ENCODE results near the gene SCN1A. TPM values are rescaled to one million over a fixed set of nuclear protein-coding genes. Genes with fewer than 3 reads are reported as not detected.

Gene SCN1A
- total and polyA plus RNA-seq, 2 of the 13 experiments (the other 11 are each of a cell fraction or from before 2014, with no cell fraction given) = 19.9 to 39.4 TPM

DNA sequence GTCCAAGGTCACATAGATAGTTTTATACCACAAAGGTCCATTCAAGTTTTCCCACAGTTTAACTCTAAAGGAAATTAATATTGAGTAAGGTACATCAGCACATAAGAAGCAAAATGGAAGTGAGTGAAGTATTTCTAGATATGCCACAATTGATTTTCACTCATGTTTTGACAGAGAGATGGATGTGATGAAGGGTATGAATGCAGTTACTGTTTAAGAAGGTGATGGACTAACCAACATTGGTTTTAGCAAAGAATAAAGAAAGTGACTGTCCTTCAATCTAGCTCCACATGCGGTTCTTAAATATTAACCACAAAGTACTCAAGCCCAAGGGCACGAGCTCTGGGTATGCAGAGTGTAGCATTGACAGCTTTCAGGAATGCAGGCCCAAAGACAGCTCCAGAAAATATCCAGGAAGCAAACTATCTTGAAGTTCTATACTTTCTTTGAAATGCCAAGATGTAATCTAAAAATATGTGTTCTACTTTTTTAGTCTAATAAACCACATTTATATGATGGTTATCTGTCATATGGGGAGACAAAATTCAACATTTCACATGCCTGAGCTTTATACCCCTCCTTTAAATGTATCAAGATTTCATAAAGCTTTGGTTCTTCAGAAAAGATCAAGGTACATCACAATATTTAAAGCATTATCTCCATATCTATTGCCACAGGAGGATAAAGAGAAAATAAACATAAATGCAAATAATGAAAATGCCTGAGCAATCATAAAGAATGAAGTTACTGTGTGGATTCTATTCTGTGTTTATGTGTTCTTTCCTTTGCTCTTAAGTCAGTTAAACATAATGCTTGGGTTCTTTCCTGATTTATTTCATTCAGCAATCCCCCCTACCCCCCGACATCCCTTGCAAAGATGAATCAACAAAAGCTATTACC, 6.7 kb upstream of the SCN1A start (continued):
- TF ChIP-seq, protein P1, sequence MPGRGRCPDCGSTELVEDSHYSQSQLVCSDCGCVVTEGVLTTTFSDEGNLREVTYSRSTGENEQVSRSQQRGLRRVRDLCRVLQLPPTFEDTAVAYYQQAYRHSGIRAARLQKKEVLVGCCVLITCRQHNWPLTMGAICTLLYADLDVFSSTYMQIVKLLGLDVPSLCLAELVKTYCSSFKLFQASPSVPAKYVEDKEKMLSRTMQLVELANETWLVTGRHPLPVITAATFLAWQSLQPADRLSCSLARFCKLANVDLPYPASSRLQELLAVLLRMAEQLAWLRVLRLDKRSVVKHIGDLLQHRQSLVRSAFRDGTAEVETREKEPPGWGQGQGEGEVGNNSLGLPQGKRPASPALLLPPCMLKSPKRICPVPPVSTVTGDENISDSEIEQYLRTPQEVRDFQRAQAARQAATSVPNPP (CRISPR knock-in tag; IDR thresholded peaks at IDR 0.05) = 0 out of 2 replicates have a peak, but pooled peaks have one; percentile 23
- TF ChIP-seq KLF11 (CRISPR knock-in tag; IDR thresholded peaks at IDR 0.05) = no peak
- TF ChIP-seq, protein P2, sequence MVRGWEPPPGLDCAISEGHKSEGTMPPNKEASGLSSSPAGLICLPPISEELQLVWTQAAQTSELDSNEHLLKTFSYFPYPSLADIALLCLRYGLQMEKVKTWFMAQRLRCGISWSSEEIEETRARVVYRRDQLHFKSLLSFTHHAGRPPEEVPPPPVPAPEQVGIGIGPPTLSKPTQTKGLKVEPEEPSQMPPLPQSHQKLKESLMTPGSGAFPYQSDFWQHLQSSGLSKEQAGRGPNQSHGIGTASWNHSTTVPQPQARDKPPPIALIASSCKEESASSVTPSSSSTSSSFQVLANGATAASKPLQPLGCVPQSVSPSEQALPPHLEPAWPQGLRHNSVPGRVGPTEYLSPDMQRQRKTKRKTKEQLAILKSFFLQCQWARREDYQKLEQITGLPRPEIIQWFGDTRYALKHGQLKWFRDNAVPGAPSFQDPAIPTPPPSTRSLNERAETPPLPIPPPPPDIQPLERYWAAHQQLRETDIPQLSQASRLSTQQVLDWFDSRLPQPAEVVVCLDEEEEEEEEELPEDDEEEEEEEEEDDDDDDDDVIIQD (CRISPR knock-in tag; IDR thresholded peaks at IDR 0.05; ENCODE audit: low read depth) = peak; percentile 92
- TF ChIP-seq ZNF496 (CRISPR knock-in tag; IDR thresholded peaks at IDR 0.05; ENCODE audit: insufficient replicate concordance) = no peak
- no peak for TF ChIP-seq CC2D1A (CRISPR knock-in tag; IDR thresholded peaks at IDR 0.05)
- TF ChIP-seq, protein P3, sequence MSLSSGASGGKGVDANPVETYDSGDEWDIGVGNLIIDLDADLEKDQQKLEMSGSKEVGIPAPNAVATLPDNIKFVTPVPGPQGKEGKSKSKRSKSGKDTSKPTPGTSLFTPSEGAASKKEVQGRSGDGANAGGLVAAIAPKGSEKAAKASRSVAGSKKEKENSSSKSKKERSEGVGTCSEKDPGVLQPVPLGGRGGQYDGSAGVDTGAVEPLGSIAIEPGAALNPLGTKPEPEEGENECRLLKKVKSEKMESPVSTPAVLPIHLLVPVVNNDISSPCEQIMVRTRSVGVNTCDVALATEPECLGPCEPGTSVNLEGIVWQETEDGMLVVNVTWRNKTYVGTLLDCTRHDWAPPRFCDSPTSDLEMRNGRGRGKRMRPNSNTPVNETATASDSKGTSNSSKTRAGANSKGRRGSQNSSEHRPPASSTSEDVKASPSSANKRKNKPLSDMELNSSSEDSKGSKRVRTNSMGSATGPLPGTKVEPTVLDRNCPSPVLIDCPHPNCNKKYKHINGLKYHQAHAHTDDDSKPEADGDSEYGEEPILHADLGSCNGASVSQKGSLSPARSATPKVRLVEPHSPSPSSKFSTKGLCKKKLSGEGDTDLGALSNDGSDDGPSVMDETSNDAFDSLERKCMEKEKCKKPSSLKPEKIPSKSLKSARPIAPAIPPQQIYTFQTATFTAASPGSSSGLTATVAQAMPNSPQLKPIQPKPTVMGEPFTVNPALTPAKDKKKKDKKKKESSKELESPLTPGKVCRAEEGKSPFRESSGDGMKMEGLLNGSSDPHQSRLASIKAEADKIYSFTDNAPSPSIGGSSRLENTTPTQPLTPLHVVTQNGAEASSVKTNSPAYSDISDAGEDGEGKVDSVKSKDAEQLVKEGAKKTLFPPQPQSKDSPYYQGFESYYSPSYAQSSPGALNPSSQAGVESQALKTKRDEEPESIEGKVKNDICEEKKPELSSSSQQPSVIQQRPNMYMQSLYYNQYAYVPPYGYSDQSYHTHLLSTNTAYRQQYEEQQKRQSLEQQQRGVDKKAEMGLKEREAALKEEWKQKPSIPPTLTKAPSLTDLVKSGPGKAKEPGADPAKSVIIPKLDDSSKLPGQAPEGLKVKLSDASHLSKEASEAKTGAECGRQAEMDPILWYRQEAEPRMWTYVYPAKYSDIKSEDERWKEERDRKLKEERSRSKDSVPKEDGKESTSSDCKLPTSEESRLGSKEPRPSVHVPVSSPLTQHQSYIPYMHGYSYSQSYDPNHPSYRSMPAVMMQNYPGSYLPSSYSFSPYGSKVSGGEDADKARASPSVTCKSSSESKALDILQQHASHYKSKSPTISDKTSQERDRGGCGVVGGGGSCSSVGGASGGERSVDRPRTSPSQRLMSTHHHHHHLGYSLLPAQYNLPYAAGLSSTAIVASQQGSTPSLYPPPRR (CRISPR knock-in tag; IDR thresholded peaks at IDR 0.05; ENCODE audit: borderline replicate concordance) = peak; percentile 94
- no peak for TF ChIP-seq NBN (conservative IDR thresholded peaks at IDR 0.05)
- no peak for TF ChIP-seq EZH2 (conservative IDR thresholded peaks at IDR 0.05; ENCODE audit: low read depth, low read length)
- no peak for TF ChIP-seq ZNF10 (CRISPR knock-in tag; IDR thresholded peaks at IDR 0.05; ENCODE audit: borderline replicate concordance, low read depth)
- peak; percentile 57; the same call in 1 of the 2 replicates for TF ChIP-seq NR2C2 (CRISPR knock-in tag; IDR thresholded peaks at IDR 0.05; ENCODE audit: borderline replicate concordance)
- TF ChIP-seq ZNF788 (CRISPR knock-in tag; IDR thresholded peaks at IDR 0.05; ENCODE audit: borderline replicate concordance) = no peak
- TF ChIP-seq ZMYM4 (CRISPR knock-in tag; IDR thresholded peaks at IDR 0.05) = no peak; the same call in none of the 2 replicates
- TF ChIP-seq PITX1 (CRISPR knock-in tag; IDR thresholded peaks at IDR 0.05) = peak; percentile 89
- no peak for TF ChIP-seq GLI4 (CRISPR knock-in tag; IDR thresholded peaks at IDR 0.05; ENCODE audit: borderline replicate concordance)
- TF ChIP-seq, protein P4, sequence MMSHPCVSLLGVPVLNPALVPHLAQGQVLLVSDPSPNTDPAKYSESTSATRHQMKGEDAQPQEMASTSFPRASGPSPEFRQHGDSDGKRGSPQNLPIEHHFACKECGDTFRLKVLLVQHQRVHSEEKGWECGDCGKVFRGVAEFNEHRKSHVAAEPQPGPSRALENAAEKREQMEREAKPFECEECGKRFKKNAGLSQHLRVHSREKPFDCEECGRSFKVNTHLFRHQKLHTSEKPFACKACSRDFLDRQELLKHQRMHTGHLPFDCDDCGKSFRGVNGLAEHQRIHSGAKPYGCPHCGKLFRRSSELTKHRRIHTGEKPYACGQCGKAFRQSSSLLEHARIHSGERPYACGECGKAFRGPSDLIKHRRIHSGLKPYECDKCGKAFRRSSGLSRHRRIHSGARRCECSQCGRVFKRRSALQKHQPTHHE (CRISPR knock-in tag; IDR thresholded peaks at IDR 0.05; ENCODE audit: borderline replicate concordance) = no peak
- no peak for TF ChIP-seq PAX8 (CRISPR knock-in tag; IDR thresholded peaks at IDR 0.05; ENCODE audit: borderline replicate concordance)
- peak; percentile 89 for TF ChIP-seq MEF2D (CRISPR knock-in tag; IDR thresholded peaks at IDR 0.05)
- TF ChIP-seq ZFP41 (CRISPR knock-in tag; IDR thresholded peaks at IDR 0.05; ENCODE audit: borderline replicate concordance) = no peak
- no peak for TF ChIP-seq NFIB (CRISPR knock-in tag; IDR thresholded peaks at IDR 0.05; ENCODE audit: borderline replicate concordance)
